Skin of body (tissue), 2 donors: ENCODE data around the gene ANKS3. TPM values are rescaled to one million over a fixed set of nuclear protein-coding genes. Genes with fewer than 3 reads are reported as not detected.

ENCODE experiments used
- DNase-seq: peaks from one replicate; lab custom pipeline; 2025; lab: John Stamatoyannopoulos, UW
- total RNA-seq: library from RNA; depleted of rRNA; stranded (reverse); fragments of >200 nt; gene quantifications from one replicate; pipeline ENCODE4 v1.2.3, GENCODE V29; 2014

ANKS3 gene
- total RNA-seq, 1 donor from 2014 or later, result 16.9 TPM

DNA sequence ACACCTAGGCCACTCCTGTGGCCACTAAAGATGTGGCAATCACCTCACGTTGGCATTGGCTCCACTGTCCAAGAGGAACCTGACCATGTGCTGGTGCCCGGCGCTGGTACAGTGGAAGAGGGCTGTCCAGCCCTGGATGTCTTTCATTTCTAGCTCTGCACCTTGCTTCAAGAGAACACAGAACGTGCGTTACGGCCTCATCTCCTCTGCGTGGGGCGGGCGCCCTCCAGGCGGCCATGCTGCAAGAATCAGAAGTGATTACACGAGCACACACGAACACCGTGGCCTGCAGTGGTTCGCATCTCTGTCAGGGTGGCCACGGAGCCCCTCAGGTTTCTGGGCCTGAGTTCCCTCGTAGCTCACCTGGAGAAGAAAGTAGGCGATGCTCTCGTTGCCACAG is 7.5 kb downstream of the ANKS3 start:
- DNase-seq, result no peak

DNA sequence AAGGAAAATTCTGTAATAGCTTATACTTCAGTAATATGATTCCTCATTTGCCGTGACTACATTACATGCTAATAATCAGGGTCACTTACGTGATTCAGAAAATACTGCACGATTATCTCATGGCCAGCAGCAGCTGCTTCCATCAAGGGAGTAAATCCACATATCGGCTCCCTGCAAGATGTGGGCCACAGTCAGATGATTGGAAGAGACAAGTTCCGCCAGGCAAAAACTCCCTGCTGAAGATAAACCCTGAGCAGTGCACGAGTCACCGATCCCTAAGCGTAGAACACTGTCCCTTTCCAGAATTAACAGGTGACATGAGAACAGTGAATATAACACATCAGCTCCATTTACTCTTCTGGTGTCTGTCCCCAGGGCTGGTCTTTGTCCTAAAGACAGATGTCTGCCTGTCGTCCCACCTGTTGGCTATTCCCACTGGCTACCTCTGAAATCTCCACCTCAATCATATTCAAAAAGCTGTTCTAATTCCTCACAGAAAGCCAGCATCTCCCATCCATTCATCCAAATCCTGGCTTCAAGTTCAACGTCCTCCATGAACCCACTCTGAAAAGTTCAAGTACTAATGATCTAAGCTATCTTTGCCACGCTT is 9.3 kb downstream of the ANKS3 start:
- no peak for DNase-seq

DNA sequence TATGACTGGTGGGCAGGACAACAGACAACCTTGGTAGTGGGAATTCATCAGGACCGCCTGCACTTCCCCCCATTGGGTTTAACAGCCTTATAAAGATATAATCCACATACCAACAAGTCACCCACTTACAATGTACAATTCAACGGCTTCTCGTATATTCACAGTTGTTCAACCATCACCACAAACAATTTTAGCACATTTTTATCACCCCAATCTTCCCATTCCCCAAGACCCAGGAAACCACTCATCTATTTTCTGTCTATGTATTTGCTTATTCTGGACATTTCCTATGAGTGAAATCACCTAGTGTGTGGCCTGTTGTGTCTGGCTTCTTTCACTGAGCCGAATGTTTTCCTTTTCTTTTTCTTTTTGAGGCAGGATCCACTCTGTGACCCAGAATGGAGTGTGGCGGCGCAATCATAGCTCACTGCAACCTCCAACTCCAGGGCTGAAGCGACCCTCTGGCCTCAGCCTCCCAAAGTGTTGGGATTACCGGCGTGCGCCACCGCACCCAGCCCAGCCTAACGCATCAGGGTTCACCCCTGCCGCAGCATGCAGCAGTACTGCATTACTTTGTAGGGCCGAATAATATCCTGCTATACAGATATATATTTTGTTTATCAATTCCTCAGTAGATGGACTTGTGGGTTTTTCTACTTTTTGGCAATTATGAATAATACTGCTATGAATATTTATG is 10.9 kb downstream of the ANKS3 start:
- no peak for DNase-seq

DNA sequence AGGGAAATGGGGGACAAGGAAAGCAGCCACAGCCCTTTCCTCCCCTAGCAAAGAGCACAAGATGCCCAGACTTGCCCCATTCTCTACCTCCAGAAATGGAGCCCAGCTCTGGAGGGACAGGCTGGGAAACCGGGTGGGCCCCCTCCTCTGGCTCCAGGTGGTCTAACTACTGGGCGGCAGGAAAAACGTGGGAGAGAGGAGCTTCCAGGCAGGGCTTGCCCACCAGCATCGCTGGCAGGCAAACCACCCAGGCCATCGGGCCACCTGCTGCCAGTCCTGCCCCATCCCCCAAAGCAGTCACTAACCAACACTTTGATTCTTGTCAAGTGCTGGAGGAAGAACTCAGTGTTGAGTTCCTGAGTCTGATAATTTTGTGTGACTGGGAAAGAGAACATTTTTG is 15.6 kb downstream of the ANKS3 start:
- DNase-seq, result no peak

DNA sequence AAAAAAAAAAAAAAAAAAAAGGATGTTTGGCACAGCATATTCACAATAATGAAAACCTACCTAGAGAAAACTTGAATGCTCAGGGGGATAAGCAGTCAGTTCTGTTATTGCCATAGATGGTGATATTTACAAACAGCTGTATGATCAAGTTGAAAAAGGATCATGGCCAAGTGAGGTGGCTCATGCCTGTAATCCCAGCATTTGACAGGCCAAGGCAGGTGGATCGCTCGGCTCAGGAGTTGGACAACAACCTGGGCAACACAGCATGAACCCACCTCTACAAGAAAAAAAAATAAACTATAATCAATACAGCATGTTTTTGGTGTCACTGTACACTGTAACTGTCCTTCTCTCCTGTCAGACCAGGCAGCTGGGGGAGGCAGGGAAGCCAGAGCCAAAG is 19.1 kb downstream of the ANKS3 start:
- DNase-seq, result no peak

DNA sequence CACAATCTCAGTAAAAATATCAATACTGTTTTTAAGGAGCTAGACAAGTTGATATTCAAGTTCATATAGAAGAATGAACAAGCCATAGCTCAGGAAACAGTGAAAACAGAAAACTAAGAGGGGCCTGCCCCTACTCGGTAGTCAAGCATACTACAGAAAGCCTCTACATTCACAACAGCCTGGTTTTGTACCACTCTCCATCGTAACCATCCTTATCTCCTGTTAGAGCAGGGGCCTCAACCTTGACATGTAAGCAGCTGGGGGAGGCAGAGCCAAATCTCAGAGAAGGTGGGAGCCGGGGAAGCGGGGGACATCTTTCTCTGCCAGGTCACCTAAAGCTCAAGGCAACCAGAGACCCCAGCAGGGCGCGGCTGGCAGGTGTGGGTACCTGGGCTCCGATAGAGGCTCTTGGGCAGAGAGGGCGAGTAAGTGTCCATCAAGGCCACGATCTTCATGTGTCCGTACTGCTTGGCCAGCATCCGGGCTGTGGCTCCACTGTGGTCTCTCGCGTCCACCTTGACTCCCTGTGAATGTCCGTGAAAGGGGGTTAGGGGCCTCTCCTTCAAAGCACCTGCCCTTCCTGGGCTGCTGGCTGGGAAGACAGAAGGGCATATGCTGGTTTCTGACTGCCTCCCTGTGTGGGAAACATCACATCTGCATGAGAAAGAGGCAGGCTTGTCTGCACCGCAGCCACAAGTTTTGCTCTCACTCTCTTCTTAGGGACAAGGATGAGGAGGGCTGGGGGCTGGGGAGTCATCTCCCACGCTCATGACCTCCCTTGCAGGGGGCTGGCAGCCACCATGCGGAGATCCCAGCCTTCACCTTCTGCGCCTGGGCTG is 20.2 kb downstream of the ANKS3 start:
- DNase-seq, result no peak

DNA sequence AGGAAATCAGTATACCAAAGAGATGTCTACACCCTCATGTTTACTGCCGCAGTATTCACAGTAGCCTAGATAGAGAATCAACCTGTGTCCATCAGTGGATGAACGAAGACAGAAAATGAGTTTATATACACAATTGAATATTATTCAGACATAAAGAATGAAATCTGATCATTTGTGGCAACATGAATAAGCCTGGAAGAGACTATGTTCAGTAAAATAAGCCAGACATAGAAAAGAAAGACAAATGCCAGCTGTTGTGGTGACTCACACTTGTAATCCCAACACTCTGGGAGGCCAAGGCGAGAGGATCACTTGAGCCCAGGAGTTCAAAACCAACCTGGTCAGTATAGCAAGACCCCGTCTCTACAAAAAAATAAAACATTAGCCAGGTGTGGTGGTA is 24.6 kb downstream of the ANKS3 start:
- DNase-seq, result no peak

DNA sequence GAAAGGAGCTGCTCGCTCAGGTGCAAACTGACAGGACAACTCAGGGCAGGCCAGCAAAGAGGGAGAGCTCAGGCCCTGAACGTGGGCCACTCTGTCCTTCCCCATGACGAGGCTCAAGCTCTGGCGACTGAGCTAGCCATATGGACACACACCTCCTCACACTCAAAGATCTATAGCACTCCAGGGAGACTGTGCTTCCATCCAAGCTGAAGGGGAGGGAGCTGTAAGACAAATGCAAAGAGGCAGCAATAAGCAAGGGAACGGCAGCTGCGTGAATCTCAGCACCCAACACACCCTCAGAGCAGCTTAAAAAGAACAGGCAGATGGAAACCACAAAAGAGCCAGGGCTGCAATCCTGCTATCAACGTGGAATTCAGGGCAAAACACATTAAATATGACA is 27.2 kb downstream of the ANKS3 start:
- no peak for DNase-seq

DNA sequence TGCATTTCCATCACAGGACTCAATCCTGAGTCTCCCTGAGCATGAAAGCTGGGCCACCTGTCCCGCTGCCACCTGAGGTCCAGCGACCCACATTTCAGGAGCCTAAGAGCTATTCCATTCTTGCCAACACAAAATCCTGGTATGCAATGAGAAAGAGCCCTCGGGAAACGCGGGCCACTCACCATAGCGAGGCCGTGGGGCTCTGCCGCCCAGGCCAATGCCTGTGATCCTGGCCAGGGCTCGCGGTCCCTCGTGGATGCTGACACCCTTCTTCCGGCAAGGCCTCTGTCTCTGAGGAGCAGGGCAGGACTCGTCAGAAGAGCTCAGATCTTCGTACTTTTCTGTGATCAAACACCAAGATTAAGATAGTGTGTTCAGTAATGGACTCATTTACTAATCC is 29.2 kb downstream of the ANKS3 start:
- no peak for DNase-seq

DNA sequence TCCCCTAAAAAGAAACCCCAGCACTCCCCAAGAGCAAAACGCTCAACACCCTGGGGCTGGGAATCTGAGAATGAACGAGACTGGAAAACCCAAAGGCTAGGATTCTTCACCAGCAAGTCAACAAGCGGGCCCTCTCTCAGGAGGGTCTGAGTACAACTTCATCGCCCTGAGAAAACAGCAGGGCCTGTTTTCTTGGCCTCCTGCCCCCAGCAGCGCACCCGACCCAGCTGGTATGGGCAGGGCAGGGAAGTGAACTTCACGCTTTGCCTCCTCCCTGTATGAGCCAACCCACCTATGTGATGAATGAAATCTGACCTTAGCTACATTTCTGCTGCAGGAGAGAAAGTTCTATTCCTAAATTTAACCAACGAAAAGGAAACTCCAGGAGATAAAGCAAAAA is 29.6 kb downstream of the ANKS3 start:
- no peak for DNase-seq

DNA sequence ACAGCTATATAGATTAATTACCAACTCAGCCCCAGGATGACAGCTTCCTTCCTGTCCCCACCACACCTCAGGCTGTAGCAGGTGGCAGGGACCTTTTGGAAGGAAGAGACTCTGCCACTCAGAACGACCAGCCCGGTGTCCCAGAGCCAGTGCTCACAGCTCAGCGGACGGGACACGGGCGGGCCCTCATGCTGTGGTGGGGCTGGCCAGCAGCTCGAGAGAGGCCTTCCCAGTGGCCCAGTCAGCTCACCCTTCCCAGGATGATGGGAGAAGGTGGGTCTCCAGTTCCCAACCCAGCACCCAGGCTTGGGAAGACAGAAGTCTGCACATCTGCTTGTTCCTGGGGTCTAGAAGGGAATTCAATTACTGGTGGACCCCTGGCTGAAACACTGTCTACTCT is 30.2 kb downstream of the ANKS3 start:
- DNase-seq, result no peak

DNA sequence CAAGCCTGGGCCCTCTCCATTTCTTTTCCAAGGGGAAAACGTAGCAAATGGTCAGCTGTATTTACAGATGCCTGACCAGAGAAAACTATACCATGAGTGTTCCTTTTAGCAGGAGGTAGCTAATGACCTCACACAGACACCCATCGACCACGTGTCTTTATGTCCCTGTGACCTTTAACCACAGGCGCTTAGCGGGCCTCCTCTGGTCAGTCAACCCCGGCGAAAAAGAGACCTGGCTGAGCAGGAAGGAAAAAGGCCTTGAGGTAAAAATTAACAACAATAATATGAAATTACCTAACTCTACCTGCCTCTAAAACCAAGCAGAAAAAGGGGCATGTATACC is 31.6 kb downstream of the ANKS3 start:
- no peak for DNase-seq

DNA sequence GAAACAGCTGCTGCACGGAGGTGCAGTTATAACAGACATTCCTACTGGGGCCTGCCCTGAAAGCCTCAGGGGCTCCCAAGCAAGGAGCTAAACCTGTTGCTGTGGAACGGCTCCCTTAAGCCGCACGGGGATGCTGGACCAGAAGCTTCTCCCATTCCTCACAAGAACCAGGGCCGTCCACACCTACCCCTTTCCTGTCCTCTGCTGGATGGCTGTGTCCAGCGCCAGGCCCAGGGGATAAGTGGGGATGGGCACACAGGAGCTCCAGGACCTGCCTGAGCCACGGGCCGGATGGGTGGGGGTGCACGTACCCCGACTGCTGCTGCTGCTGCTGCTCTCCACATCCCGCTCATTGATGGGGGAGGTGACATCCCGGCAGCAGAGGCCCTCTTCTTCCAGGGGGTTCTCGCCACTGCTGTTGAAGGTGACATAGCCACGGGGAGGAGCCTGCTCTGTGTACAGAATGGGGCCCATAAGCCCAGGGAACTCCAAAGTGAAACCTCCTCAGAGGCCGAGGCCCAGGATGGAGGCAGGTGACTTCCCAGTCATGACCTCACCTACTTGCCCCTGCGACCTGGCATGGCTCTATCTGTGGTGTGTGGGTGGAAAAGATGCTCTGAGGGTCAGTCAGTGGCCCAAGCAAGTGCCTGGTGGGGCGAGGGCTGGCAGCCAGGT is 32.1 kb downstream of the ANKS3 start:
- no peak for DNase-seq

DNA sequence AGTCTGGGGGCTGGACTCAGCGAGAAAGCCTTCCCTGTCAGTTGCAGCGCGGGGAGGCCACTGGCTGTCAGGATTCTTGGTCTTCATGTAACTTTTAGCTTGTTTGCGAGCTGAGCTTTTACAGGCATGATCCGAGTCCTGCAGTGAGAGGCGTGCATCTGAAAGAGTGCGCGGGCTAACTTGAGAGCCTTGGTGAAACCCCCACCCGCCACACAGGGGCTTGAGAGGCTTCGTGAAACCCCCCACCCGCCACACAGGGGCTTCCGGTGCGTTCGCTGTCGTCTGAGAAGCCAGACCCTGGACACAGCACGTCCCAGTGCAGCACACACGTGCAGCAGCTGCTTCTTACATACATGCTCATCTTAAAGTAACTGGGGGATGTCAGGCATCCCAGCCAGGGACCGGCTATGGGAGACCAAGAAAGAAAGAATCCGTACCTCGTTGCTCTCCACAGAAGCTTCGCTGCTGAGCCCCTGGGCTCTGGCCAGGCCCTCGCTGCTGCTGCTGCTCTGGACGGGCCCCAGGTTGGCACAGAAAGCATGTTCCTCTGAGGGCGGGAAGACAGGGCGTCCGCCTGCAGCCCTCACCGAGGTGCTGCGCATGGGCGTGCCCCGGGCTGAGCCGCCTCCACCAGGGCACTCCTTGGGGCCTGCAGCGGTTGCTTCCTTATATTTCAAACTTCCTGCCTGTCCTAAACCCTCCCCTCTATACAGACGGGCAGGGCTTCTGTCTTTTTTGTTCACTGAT is 32.9 kb downstream of the ANKS3 start:
- DNase-seq, result no peak

DNA sequence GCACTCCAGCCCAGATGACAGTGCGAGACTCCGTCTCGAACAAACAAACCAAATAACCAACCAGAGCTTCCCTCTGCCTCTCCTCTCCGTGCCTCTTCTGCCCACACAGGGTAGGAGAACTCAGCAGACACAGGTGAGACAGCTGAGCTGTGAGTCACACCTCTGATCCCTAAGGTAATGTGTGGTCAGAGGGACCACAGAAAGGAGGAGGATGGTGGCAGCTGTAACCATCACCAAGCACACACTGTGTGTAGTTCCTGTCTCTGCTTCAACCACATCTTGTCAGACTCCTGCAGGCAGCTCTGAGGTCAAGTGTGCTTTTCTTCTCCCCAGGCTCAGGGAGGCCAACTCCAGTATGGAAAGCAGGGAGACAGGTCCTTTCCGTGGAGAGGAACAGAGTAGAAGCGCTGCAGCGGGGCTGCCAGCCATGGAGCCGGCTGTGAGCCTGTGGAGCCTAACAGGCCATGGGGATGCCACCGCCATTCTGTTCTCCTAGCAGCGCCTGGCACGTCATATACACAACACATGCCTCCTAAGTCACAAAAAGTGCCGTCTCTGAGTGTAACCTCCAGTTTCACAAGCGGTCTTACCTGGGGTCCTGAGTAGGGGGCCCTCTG is 33.6 kb downstream of the ANKS3 start:
- DNase-seq, result no peak

DNA sequence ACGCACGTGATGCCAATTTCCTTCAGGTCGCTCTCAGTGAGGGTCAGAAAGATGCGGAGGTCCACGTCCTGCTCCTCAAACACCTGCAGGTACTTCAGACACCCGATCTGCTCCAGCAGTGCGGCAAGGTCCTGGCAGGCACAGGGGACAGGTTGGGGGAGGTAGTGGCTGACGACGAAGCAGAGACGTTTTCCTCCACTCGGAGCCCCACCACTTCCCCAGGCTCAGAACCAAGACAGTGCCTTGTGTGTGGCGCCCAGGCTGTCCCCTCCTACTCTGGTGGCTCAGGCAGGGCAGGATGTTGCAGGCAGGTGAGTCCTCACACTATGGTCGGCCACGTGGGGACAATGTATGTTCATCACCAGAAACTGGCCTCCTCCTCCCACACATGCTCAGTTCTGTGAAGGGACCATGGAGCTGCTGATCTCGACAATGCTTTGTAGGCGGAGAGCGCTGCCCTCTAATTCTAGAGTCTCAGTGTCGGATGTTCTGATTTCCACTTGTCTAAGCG is 35.0 kb downstream of the ANKS3 start:
- DNase-seq, result no peak

DNA sequence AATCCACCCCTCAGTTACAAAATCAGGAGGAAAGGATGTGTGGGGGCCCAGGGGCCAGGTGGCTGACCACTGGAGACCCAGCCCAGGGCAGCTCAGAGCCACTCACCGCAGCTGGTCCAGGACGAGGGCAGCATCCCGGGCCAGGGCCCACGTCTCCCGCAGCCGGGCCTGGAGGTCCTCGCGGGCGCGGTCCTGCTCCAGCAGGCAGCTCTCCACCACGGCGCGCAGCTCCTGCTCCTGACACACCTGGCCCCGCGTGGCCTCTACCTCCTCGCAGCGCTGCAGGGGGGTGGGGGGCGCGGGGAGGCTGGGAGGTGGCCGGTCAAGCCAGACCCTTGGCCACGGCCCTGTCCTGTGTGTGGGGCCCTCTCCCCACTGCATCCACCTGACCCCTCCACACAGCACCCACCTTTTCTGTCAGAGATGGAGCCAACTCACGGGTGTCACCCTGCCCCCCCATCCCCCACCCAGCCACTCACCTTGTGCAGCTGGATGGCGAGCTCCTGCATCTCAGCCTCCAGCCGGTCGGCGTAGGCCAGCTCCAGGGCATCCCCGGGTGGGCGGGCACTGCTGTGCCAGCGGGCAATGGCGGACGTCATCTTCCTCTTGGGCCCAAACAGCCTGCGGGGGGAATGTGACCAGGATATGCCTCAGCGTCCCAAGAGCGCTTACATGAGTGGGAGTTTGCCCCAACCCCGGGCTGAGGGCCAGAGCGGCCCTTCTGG is 35.6 kb downstream of the ANKS3 start:
- DNase-seq, result no peak

DNA sequence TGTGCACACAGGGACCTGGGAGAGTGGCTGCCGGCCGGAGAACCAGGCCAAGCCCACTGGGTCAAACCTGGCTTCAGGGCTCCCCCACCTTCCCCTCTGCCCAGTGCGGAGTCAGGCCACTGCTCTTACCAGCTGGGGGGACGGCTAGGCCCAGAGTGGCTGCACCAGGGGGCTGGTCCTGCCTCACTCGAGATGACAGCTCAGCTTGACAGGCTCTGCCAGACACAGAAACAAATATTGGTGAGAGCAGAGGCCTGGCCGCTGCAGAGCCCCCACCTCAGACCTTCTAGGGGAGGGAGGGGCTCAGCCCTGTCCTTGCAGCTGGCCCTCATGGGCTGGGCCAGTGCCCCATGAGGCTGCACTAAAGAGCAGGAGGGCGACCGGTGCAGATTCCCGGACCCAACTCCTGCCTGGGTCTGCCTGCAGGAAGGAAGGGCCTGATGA is 36.2 kb downstream of the ANKS3 start:
- no peak for DNase-seq

DNA sequence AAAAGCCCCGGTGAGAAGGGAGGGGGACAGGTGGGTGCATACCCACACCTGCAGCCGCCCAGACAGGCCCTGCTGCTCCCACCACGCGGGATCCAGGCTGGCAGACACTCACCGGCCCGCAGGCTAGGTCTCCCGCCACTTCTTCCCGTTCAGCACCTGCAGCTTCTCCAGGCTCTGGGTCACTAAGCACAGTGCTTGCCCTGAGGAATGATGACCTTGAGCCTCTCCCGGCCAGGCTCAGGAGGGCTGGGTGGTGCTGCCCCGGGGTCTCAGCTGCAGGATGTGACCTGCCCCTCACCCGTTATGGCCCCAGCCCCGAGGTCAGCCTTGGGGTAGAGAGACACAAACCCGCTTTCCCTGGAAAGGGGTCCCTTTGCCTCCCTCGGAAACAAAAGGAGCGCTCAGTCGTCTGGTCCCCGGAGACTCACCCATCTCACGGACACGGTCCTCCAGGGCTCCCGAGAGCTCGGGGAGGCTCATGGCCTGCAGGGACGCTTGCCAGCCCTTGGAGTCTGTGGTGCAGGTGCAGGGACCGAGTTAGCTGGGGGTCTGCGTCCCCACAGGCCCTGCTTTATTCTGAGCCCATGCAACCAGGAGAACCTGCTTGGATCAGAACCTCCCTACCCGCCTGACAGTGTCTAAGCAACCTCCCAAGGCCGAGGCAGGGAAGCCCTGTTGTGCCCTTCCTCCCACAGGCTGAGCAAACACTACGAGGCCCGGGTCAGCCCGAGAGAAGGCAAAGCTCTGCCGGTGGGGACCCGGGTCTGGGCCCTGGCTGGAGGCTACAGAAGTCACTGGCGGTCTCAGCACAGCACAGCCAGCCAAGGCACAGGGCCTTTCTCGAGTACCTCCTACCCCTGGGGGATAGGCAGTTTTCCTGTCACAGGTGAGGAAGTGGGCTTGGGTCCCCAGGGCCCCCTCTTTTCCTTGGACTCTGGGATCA is 36.9 kb downstream of the ANKS3 start:
- DNase-seq, result no peak
